Activated naive CD4-positive, alpha-beta T cell treated with anti-CD3 and anti-CD28 coated beads, Interleukin-2, amount 10 ng/mL, durations not matched to agents 7 days and 5 days (primary cell): ENCODE measurements around the gene CACNA2D4.

Source experiments
- CTCF ChIA-PET: fragments of 350-600 bp; sonication (Branson Sonifier 250); formaldehyde crosslinking; loops from one replicate; lab custom pipeline; 2021; ENCODE audit warnings: antibody characterized with exemption; lab: Charles Lee
- DNase-seq: peaks from one replicate; pipeline ENCODE4 v3.0.0-alpha.2; 2020
- H3K27ac Mint-ChIP-seq: one replicate; pipeline ENCODE4 v1.8.0; 2021; ENCODE audit warnings: mild to moderate bottlenecking, moderate library complexity, mixed read lengths
- H3K27me3 Mint-ChIP-seq: one replicate; pipeline ENCODE4 v1.8.0; 2021; ENCODE audit warnings: mild to moderate bottlenecking, mixed read lengths
- H3K36me3 Mint-ChIP-seq: one replicate; pipeline ENCODE4 v1.8.0; 2021; ENCODE audit warnings: mixed read lengths
- H3K4me1 Mint-ChIP-seq: one replicate; pipeline ENCODE4 v1.8.0; 2021; ENCODE audit warnings: mixed read lengths
- H3K4me3 Mint-ChIP-seq: one replicate; pipeline ENCODE4 v1.8.0; 2021; ENCODE audit warnings: mild to moderate bottlenecking, moderate library complexity, mixed read lengths
- H3K9me3 Mint-ChIP-seq: one replicate; pipeline ENCODE4 v1.8.0; 2021; ENCODE audit warnings: mixed read lengths

Gene CACNA2D4

DNA sequence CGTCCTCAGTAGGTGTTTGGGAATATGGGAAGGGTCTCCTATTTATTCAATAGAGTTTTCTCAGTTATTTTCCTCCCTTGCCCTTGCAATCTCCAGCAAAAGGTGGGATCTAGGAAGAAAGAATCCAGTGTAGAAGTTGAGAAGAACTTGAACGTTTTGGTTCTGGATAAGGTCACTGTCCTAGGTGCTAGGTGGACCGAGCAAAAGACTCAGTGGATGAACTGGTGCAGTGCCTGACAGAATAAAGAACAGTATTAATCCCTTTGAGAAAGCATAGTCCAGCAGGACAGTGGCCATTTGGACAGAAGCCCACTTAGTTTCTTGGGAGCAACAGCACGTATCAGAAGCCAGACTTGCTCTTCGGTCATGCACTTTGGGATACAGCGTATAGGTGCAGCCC lies 130.7 kb downstream of the CACNA2D4 start:
- Mint-ChIP-seq H3K36me3 (peaks cover 23% of the 10 kb centered on the region), H3K27ac (no peak overlapping the region), H3K4me1 (peaks cover 22% of the 10 kb centered on the region), H3K27me3 (no peaks in the 10 kb centered on the region), H3K9me3 (no peaks in the 10 kb centered on the region), H3K4me3 (no peak overlapping the region)
- CTCF ChIA-PET, result interaction anchor here (9.4 to 17.3 kb wide), 2 partner anchors 133 to 152 kb away, joined by 110 to 326 read pairs; no protein-coding TSS in a partner anchor
- no peak for DNase-seq

DNA sequence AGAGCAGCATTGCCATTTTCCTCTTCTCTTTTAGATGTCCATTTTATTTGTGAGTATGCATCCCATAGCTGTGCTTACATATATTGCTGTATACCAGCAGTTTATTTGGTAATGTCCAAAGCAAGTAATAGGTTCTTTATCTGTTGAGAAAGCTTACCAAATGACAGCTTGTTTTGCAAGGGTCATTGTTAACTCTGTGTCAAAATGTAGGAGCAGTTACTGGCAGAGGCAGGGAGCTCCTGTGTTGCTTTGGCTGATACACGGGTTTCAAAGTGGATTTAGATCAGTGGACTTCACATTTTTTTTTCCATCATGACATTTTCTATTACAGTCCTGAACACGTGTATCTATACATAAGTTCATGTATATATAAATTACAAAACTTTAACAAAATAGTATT lies 136.2 kb downstream of the CACNA2D4 start:
- no peak for DNase-seq
- CTCF ChIA-PET, result interaction anchor here (17.3 kb wide), 1 partner anchor 127 kb away, joined by 326 read pairs; no protein-coding TSS in a partner anchor
- no peaks in the 10 kb centered on the region for H3K27me3 Mint-ChIP-seq
- H3K9me3 Mint-ChIP-seq, result no peaks in the 10 kb centered on the region
- H3K27ac Mint-ChIP-seq, result no peak overlapping the region
- peaks cover 46% of the 10 kb centered on the region for H3K36me3 Mint-ChIP-seq
- no peak overlapping the region for H3K4me3 Mint-ChIP-seq
- H3K4me1 Mint-ChIP-seq, result no peaks in the 10 kb centered on the region

DNA sequence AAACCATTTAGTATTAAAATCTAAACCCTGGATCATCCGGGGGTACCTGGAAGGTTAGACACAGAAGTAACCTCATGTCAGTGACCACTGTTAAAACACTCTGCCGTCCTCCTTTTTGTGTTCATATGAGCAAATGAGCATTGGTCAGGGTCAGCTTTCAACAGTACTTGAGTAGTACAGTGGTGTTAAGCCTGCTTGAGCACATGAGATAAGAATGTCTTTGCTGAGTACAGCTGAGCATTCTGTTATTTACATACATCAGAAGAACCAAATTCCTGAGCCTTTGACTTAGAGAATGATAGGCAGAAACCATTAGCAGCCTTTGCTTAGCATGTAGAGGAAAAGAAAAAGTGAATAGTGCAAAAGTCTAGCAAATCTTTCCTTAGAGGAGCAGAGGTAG lies 136.7 kb downstream of the CACNA2D4 start:
- H3K9me3 Mint-ChIP-seq, result no peaks in the 10 kb centered on the region
- peaks cover 46% of the 10 kb centered on the region for H3K36me3 Mint-ChIP-seq
- H3K27ac Mint-ChIP-seq, result peak overlapping the region; percentile 4
- no peak for DNase-seq
- no peaks in the 10 kb centered on the region for H3K4me1 Mint-ChIP-seq
- CTCF ChIA-PET, result interaction anchor here (17.3 kb wide), 1 partner anchor 127 kb away, joined by 326 read pairs; no protein-coding TSS in a partner anchor
- H3K27me3 Mint-ChIP-seq, result no peaks in the 10 kb centered on the region
- H3K4me3 Mint-ChIP-seq, result no peak overlapping the region

DNA sequence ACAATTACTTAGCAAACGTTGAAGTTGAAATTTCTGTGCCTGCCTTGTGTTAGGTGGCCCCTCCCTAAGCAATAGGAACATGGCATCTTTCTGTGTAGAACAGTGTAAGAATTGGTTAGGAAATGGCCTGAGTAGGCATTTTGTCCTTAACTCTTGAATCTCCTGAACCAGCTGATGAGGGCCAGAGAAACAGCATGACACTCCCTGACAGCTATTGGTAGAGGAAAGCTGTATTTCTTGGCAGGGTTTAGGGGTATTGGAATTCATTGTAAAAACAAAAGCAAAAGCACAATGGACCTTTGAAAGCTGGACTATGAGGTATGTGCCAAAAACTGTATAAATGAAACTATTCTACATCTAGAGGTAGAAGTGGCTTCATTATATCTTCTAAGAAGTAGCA lies 138.7 kb downstream of the CACNA2D4 start:
- no peak for DNase-seq

DNA sequence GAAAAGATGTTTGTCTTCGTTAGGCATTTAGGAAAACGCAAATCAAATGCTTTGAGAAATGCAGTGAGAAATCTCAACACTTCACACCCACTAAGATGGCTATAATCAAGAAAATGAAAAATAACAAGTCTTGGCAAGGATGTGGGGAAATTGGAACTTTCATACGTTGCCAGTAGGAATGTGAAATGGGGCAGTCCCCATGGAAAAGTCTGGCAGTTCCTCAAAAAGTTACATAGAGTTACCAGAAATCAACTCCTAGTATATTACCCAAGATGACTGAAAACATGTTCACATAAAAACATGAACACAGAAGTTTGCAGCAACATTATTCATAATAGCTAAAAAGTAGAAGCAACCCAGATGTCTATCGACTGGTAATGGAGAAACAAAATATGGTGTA lies 139.5 kb downstream of the CACNA2D4 start:
- Mint-ChIP-seq H3K36me3 (peaks cover 41% of the 10 kb centered on the region), H3K27ac (no peak overlapping the region), H3K4me3 (no peak overlapping the region), H3K9me3 (no peaks in the 10 kb centered on the region), H3K4me1 (no peaks in the 10 kb centered on the region), H3K27me3 (no peaks in the 10 kb centered on the region)
- CTCF ChIA-PET, result interaction anchor here (1.5 kb wide), 1 partner anchor 12 kb away, joined by 7 read pairs; no protein-coding TSS in a partner anchor
- DNase-seq, result no peak

More for the DNA sequence above, 138.7 kb downstream of the CACNA2D4 start:
- CTCF ChIA-PET, result interaction anchor here (1.5 kb wide), 1 partner anchor 12 kb away, joined by 7 read pairs; no protein-coding TSS in a partner anchor
- Mint-ChIP-seq H3K27ac (no peak overlapping the region), H3K9me3 (no peaks in the 10 kb centered on the region), H3K4me1 (no peaks in the 10 kb centered on the region), H3K4me3 (no peak overlapping the region), H3K27me3 (no peaks in the 10 kb centered on the region), H3K36me3 (peaks cover 45% of the 10 kb centered on the region)

DNA sequence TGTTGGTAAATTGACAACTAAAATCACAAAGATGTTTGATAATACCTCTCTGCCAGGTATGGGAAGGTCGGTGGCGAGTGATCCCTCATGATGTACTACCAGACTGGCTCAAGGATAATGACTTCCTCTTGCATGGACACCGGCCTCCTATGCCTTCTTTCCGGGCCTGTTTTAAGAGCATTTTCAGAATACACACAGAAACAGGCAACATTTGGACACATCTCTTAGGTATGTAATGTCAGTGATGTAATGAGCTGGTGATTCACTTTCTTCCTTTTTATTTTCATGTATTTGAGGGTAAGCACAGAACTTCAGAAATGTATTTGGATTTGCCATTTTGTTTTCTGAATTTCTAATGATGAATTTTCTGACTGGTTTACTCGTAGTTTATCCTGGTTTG lies 140.7 kb downstream of the CACNA2D4 start:
- no peak for DNase-seq
- Mint-ChIP-seq H3K4me3 (no peak overlapping the region), H3K4me1 (no peaks in the 10 kb centered on the region), H3K27me3 (no peaks in the 10 kb centered on the region), H3K9me3 (no peaks in the 10 kb centered on the region), H3K36me3 (peaks cover 45% of the 10 kb centered on the region), H3K27ac (no peak overlapping the region)
- CTCF ChIA-PET, result no interaction called here

DNA sequence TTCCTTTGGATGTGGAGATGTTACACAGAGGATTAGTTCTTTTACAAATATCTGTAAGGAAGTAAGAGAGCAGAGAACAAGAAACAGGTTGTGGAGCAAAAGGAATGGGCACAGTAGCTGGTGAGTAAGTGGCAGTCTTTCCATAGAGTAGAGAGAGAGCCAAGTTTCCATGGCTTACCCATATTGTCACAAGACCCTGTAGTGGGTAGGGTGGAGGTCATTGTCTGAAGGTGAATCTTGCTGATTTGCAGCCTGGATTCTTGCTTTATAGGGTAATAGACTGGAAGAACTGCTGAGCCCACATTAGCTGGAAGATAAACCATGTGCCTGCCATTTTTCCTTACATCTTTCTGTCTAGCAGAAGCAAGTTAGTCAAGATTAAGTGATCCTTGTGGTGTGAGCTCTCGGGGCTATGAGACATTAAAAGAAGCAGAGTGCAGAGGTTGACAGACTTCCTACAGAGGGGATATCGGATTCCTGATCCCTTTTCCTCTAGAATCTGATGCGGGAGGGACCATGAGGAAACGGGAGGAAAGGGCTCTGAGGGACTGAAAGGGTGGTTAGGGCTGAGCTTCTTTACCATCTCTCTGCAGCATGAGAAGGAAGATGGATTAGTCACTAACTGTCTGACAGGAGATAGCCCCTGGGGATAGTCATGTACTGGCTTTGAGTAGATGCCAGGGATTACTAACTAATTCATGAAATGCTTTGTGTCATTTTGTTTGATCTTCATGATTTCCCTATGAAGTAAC lies 142.1 kb downstream of the CACNA2D4 start:
- Mint-ChIP-seq H3K27me3 (no peaks in the 10 kb centered on the region), H3K4me1 (no peaks in the 10 kb centered on the region), H3K9me3 (no peaks in the 10 kb centered on the region), H3K4me3 (no peak overlapping the region), H3K36me3 (peaks cover 42% of the 10 kb centered on the region), H3K27ac (no peak overlapping the region)
- CTCF ChIA-PET, result interaction anchor here (0.8 kb wide), 1 partner anchor 15 kb away, joined by 3 read pairs; no protein-coding TSS in a partner anchor
- no peak for DNase-seq

DNA sequence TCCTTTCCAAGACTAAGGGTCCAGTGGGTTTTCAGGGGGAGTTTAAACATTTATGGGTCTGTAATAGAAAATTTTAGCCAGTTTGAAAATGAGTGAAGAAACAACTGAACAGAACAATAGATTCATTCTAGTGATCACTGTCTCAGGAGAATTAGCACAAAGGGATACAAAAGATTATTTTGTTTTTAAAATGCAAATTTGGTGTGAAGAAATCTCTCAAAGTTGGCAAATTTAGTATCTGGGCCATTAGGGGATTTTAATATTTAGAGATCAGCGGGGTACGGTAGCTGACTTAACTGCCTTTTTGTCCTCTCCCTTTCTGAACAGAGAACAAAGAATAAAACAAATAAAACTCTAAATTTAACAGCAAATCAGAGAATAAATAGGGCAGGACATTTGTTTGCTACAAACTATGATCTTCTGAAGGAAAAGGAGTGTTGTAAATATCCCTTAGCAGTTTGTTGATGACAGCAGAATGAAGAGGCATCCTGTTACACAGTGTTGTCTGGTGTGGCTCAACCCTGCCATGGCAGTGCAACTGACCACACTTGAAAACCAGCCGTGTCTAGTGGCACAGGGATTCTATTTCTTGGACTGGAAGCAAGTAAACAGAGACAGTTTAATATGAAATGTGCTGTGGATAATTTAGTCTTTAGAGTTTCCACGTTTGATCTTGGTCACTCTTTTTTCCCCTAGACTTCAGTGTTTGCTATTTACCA lies 144.4 kb downstream of the CACNA2D4 start:
- Mint-ChIP-seq H3K36me3 (peaks cover 33% of the 10 kb centered on the region), H3K27ac (no peak overlapping the region), H3K9me3 (no peaks in the 10 kb centered on the region), H3K27me3 (no peaks in the 10 kb centered on the region), H3K4me1 (no peaks in the 10 kb centered on the region), H3K4me3 (no peak overlapping the region)
- CTCF ChIA-PET, result interaction anchor here (0.6 kb wide), 1 partner anchor 122 kb away, joined by 3 read pairs; no protein-coding TSS in a partner anchor
- no peak for DNase-seq

DNA sequence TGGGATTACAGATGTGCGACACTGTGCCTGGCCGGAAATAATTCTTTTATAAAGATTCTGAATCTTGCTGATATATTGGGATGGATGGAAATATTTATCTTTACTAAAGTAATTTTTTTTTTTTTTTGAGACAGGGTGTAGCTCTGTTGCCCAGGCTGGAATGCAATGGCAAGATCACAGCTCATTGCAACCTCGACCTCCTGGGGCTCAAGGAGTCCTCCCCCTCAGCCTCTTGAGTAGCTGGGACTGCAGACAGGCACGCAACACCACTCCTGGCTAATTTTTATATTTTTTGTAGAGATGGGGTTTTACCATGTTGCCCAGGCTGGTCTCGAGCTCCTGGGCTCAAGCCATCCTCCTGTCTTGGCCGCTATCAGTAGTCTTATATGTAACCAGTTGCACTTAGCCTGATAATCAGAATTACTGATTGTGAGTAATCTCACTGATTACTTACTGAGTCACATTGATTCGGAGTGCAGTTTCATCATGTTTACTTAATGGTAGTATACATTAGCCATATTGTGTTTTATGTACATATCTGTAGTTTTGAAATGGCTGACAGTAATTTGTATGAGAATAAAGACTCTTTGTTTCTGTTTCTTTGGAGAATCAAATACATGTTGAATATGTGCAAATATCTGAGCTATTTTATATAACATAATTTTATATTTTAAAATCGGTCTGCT lies 148.5 kb downstream of the CACNA2D4 start:
- no peak overlapping the region for H3K4me3 Mint-ChIP-seq
- CTCF ChIA-PET, result interaction anchor here (0.7 to 1.6 kb wide), 3 partner anchors 9 to 135 kb away, joined by 3 to 5 read pairs (median 3); no protein-coding TSS in a partner anchor
- no peak for DNase-seq
- no peaks in the 10 kb centered on the region for H3K4me1 Mint-ChIP-seq
- H3K36me3 Mint-ChIP-seq, result peaks cover 13% of the 10 kb centered on the region
- H3K9me3 Mint-ChIP-seq, result no peaks in the 10 kb centered on the region
- H3K27ac Mint-ChIP-seq, result no peak overlapping the region
- no peaks in the 10 kb centered on the region for H3K27me3 Mint-ChIP-seq

DNA sequence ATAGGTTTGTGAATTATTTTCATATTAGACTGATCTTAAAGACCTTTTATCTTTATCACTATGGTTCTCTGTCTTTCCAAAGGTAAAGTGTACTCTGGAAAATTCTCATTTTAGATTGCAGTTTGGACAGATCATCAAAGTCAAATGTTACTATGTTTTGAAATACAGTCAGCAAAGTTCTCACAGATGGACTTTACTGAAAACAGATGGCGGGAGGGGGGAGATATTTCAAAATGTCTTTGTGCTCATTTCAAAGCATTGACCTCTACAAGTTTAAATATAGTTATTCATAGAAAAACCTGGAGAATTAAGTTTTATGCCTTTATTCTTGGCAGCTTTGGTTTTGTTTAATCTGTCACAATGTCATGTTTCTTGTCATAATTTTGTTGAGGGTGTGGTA lies 149.8 kb downstream of the CACNA2D4 start:
- no peak for DNase-seq
- Mint-ChIP-seq H3K9me3 (no peaks in the 10 kb centered on the region), H3K27ac (no peak overlapping the region), H3K36me3 (peaks cover 10% of the 10 kb centered on the region), H3K4me1 (no peaks in the 10 kb centered on the region), H3K27me3 (no peaks in the 10 kb centered on the region), H3K4me3 (no peak overlapping the region)
- CTCF ChIA-PET, result interaction anchor here (1.5 kb wide), 1 partner anchor 23 kb away, joined by 3 read pairs; no protein-coding TSS in a partner anchor

DNA sequence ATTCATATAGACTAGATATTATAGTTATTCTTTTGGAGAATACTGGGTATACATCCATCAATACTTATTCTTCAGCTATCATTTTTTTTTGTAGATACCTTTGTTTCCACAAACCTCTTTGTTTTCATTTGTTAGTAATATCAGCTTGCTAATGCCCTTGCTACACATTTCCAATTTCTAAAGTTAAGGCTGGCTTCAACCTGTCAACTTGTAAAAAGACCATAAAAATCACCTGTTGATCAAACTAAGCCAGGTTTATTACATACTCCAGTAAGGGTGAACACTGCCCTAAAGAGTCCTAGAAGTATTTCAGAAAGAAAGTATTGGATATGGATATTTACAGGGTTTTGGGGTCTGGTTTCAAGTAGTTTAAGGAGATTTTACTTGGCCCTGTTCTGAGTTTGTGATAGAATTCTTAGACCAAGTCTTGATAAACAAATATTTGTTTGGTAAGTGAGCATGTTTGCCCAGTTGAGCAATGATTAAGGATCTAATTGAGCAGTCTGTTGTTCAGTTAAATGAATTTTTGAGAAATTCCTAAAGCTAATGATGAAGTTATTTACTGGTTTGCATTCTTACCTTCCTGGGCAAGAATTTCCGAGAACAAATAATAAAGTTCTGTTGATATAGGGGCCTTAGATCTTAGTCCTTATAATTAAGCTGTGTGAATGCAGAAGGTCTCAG lies 150.9 kb downstream of the CACNA2D4 start:
- no peaks in the 10 kb centered on the region for H3K4me1 Mint-ChIP-seq
- H3K36me3 Mint-ChIP-seq, result peaks cover 5% of the 10 kb centered on the region
- no peaks in the 10 kb centered on the region for H3K27me3 Mint-ChIP-seq
- H3K4me3 Mint-ChIP-seq, result no peak overlapping the region
- H3K27ac Mint-ChIP-seq, result no peak overlapping the region
- no peaks in the 10 kb centered on the region for H3K9me3 Mint-ChIP-seq
- no peak for DNase-seq
- CTCF ChIA-PET, result interaction anchor here (1.5 kb wide), 1 partner anchor 24 kb away, joined by 3 read pairs; no protein-coding TSS in a partner anchor

DNA sequence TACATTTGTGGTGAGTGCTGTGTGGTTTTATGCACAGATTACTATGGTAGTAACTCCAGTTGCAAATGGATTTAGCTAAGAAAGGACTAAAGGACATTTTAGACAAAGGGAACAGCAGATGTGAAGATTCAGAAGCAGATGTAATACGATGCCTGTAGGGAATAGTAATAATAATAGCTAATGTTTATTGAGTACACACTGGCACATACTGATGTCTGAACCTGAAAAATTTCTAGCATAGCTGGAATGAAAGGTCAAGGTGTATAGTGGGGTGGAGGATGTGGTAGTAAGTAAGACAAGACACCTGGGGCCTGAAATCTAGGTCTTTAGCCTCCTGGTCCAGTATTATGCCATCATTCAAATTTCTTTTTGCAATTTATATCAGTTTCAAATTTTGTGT lies 152.3 kb downstream of the CACNA2D4 start:
- H3K4me1 Mint-ChIP-seq, result no peaks in the 10 kb centered on the region
- no peak overlapping the region for H3K27ac Mint-ChIP-seq
- DNase-seq, result no peak
- no peaks in the 10 kb centered on the region for H3K27me3 Mint-ChIP-seq
- no peaks in the 10 kb centered on the region for H3K9me3 Mint-ChIP-seq
- H3K4me3 Mint-ChIP-seq, result no peak overlapping the region
- CTCF ChIA-PET, result no interaction called here
- peaks cover 10% of the 10 kb centered on the region for H3K36me3 Mint-ChIP-seq

DNA sequence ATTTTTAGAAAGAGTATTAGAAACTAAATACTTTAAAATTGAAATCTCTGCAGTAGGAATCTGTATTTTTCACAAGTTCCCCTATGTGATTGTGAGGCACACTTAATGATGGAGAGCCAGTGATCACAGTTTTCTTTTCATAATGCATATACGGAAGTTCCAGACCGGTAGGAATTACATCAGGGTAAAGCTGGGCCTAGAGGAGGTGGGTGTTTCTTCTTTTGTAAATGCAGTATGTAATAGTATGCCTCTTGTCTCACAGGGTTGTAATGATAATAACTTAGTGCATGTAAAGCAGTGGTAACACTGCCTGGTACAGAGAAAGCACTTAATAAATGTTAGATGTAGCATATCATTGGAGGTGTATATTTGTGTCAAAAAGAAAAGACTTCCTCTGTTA lies 155.3 kb downstream of the CACNA2D4 start:
- CTCF ChIA-PET, result no interaction called here
- H3K4me1 Mint-ChIP-seq, result no peaks in the 10 kb centered on the region
- no peak for DNase-seq
- H3K27ac Mint-ChIP-seq, result no peak overlapping the region
- no peaks in the 10 kb centered on the region for H3K9me3 Mint-ChIP-seq
- peaks cover 17% of the 10 kb centered on the region for H3K36me3 Mint-ChIP-seq
- H3K27me3 Mint-ChIP-seq, result no peaks in the 10 kb centered on the region
- no peak overlapping the region for H3K4me3 Mint-ChIP-seq
